Measurements from ENCODE around the gene SORT1.
"Not testable (repeated sequence)": the region's sequence is repeated elsewhere in the genome, so short reads cannot be mapped to it uniquely, and the experiment has no call there.

Gene SORT1

DNA sequence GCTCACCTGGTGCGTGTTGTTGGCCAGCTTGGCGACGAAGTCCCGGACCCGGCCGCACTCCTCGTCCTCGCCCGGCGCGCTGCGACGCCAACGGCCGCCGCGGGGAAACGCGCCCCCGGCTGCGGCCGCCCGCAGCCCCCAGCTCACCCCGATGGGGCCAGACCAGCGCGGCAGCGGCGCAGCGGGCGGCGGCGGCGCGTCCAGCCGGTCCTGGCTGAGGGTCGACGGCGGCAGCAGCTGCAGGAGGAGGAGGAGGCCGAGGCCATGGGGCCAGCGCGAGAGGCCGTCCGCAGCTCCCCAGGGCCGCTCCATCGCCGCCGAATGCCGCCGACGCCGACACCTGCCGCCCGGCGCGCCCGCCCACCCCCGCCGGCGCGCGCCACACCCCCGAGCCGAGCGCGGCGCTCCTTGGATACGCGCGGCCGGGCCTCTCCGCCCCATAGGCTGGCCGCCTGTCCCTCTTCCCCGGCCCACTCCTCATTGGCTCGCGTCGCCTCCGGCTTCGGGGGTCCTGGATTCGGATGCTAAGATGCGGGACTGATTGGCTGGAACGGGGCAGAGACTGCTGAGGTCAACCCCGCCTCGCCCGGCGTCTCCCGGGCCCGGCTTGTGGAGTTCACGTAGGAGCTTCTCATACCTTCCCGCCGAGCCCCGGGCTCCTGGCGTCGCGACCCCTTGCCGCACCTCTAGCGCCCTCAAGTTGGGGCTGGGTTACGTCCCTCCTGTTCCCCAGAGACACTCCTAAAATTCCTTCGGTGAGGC, at the start of gene SORT1:
SORT1 (minus strand) TSS at position 338 of the 762 bp plus-strand sequence; CDS start at position 312, 26 bp downstream.
- peak; percentile 82 for DNase-seq

DNA sequence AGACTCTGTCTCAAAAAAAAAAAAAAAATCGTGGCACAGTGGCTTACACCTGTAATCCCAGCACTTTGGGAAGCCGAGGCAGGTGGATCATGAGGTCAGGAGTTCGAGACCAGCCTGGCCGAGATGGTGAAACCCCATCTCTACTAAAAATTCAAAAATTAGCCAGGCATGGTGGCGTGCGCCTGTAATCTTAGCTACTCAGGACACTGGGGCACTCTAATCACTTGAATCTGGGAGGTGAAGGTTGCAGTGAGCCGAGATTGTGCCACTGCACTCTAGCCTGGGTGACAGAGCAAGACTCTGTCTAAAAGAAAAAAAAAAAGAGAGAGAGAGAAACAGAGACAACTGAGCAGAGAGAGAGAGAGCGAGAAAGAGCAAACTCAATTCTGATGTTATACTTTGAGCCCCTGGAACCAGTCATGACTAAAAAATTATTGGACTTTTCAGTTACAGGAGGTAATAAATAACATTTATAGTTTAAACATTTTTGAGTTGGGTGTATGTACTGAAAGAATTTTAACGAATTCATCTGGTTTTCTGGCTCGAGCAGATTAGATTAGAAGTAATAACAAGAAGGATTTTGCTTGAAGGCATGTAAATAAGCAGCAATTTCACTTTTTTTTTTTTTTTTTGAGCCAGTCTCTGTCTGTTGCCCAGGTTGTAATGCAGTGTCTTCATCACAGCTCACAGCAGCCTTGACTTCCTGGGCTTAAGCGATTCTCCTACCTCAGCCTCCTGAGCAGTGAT, 48.4 kb upstream of the SORT1 start:
- not testable (repeated sequence) for DNase-seq

DNA sequence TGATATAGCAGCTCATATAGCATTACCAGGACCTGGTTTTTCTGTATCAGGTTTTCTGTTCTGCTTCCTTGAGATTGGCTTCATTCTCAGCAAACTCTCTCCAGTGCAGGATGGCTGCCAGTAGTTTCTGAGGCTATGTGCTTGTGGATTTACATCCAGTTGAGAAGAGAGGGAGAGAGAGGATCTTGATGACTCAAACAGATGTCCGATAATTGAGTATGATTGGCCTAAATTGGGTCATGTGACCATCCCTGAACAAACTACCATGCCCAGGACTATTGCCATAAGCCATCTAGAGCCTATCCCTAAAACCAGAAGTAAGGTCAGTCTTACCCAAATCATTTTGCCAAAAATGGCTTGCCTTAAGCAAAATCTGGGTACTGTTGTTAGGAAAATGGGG, 46.6 kb upstream of the SORT1 start:
- no peak for DNase-seq

DNA sequence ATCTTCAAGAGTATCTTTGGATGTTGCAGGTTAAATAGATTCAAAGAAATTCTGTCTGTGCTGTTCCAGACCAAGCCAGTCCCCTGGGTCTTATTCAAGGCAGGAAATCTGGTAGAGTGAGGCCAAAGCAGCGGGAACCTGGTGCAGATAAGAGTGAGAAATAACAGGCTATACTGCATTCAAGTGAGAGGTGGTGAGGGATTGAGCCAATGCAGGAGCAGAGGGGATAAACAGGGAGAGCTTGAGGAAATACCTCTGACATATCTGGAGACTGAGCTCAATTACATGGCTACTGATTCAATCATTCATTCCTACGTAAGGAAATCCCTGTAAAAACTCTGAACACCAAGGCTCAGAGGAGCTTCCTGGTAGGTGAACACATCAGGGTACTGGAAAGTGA, 45.8 kb upstream of the SORT1 start:
- DNase-seq, result no peak

DNA sequence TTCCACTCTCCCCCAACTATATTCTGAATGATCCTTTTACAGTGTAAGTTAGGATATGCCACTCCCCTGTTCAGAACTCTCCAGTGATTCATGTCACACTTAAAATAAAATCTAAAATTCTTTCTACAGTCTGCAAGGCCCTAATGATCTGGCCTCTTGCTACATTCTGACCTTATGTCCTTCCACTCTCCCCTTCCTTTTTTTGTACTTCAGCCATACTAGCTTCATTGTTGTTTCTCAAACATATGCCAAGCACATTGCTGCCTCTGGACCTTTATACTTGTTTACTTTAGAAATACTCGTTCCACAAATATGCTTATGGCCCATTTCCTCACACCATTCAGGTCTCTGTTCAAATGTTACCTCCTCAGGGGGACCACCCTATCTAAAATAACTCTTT, 43.4 kb upstream of the SORT1 start:
- DNase-seq, result no peak

DNA sequence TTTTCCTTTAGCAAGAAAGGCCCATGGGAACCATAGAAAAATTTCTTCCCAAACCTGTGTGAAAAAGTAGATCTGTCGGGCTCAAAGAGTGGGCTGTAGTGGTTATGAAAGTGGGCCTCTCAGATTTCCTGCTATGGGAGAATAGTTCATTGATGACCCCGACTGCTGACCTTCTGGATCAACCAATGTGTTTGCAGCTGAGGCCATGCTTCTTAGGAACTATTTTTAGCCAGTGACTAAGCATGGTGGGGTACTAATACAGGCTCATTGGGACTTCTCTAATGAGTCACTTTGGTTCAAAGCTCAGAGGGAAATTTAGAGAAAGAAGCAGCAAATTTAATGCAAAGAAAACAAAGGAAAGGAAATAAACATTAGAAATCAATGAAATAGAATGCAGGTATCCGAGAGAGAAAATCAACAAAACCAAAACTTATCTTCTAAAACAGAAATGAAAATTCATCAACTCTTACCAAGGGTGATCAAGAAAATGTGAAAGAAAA, 41.1 kb upstream of the SORT1 start:
- DNase-seq, result no peak

DNA sequence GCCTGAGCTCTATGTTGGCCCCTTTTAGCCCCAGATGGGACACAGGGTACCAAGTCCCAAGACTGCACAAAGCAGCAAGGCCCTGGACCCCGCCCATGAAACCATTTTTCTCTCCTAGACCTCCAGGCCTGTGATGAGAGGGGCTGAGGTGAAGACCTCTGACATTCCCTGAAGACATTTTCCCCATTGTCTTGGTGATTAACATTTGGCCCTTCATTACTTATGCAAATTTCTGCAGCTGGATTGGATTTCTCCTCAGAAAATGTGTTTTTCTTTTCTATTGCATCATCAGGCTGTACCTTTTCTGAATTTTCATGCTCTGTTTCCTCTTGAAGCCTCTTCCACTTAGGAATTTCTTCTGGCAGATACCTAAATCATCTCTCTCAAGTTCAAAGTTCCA, 36.8 kb upstream of the SORT1 start:
- DNase-seq, result no peak

DNA sequence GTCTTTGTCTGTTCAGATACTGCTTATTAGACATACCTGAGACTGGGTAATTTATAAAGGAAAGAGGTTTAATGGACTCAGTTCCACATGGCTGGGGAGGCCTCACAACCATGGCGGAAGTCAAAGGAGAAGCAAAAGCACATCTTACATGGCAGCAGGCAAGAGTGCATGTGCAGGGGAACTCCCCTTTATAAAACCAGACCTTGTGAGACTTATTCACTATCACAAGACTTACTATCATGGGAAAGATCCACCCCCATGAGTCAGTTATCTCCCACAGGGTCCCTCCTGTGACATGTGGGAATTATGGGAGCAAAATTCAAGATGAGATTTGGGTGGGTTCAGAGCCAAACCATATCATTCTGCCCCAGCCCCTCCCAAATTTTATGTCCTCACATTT, 35.6 kb upstream of the SORT1 start:
- no peak for DNase-seq

DNA sequence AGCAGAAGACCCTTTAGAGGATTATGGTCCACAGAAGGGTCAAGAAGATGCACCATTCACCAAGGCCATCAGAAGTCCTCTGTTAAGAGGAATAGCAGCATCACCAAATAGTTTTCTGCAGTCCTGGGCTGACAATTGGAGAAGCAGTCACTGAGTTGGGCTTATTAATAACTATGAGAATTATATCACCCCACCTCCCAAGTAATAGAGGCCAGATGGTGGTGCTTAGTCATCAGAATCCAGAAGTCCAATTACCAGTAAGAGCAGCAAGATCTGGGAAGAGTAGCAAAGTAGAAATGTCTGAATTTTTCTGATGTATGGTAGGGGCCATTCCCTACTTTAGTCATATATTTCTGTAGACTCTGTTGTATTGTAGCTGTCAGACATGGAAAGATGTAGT, 34.6 kb upstream of the SORT1 start:
- no peak for DNase-seq

DNA sequence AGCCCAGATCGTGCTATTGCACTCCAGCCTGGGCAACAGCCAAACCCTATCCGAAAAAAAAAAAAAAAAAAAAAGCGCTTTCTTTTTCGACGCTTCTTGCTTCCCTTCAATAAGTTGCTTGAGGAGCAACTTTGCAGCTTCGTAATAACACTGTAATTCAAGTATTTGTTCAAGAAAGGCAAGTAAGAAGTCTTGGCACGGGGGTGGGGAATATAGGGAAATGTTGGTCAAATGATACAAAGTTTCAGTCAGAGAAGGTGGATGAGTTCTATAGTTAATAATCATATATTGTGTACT, 29.4 kb upstream of the SORT1 start:
- DNase-seq, result no peak

DNA sequence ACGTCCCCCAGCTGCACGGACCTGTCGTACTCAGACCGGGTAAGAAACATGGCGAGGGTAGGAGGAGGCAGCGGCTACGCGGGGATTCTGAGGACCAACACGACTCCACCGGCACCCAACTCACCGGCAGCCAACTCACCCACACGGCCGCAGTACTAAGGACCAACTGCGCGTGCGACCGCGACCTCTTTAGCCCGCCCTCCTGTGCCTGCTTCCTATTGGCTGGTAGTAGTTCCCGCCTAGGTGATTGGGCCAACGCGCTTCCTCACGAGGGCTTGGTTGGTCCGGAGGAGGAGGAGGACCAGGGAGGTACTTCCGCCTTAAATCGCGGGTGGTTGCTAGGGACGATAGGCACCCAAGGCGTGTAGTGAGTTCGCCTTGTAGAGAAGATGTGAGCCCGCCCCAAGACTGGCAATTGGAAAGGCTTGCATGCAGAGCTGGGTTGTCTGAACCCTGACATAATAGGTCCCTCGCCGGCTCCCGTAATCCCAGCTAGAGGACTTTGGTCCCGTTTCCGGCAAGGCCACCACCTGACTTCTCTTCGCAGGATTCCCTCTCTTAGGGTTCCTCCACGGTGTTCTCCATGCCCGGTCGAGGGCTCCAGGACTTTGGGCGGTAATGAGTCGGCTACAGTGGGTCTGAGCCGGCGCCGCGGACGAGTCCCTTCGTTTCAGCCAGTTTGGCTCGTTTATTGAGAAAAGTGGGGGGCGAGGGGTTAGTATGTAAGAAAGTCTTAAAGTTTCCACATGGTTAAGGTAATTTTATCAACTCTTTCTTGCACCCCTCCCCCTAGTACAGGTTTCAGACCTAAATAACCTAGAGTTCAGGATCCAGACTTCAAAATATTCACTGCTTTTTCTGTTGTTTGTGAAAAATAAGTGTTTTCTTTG, 28.8 kb upstream of the SORT1 start, which contains the start of gene PSMA5:
PSMA5 (minus strand) TSS at position 168 of the 890 bp plus-strand sequence; CDS start at position 50, 118 bp downstream.
- peak; percentile 100 for DNase-seq

DNA sequence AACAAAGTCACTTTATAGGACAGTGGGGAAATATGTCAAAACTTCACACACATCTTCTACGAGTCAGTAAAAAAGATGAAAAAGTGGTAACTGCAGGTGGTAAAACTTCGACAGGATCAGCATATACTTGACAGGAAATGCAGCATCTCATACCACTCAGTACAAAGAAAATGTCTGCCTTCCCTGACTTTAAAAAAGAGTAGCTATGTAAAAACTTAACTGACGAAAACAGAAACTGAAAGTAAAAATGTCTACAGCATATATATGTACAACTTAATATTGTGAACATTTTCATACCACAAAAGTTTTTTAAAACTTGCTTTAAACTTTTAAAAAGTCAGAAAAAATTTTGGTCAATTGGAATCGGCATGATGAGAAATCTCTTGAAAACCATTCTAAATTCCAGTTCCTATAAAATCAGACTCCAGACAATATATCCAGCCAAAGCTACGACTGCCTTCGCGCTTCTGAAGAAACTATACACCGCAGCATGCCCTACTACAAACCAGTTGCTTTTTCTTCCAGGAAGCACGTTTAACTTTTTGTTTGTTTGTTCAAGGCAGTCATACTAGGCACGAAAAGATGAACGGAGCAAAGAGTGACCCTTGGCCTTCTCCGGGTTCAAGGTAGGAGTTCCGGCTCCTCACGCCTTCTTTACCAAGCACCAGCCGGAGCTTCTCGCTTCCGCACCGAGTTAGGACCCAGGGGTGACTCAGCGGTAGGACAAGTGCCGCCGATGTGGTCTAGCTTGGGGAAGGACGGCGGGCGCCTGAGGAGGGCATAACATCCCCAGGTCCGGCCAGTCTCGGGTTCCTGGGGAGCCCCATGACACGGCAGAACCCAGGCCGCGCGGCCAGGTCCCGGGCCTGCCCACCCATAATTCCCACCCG, 27.9 kb upstream of the SORT1 start:
- DNase-seq, result peak; percentile 81

DNA sequence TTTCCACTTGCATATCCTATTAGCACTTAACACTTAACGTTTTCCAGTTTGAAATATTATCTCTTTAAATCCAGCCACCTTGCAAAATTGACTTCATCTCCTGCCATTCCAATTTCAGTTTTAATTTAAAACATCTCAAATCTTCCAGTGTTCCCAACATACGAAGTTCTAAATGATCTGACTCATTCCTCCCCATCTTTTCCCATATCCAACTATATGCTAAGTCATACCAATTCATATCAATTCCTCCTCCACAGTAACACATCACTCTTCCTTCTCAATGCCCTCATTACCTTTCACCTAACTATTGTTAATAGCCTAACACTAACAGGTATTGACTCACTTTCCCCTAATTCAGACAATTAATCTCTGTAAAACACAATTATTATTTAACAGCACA, 25.8 kb upstream of the SORT1 start:
- no peak for DNase-seq

DNA sequence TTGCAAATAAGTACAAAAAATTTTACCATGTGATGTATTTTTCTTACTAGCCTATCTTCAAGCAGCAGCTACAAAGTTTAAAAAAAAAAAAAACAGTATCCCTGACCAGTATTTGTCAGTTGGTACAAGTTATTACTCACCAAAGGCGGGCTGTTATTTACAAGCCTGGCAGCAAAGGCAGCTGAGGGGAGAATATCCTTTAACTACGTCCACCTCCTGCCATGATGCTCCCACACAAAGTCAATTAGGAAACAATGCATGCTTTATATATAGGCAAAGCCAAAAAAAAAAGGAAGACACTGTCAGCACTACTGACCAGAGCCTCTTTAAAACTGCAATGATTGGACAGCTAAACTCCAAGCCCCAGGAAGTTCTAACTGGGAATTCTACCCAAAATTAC, 14.8 kb upstream of the SORT1 start:
- no peak for DNase-seq

DNA sequence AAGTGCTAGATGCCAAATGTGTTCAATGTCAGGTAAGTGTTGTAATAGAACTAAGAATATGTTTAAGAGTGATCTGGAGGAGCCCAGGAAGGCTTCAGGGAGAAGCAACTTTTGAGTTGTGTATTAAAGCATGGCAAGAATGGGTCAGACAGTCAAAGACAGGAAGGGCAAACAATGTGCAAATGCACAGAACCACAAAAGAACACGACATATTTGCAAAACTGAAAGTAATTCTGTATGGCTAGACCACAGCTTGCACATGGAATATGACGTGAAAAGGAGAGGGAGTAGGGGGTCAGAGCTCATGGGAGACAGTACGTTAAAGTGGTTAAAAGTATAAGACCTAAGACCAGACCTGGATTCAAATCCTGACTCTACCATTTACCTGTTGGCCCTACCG, 7.1 kb upstream of the SORT1 start:
- no peak for DNase-seq

DNA sequence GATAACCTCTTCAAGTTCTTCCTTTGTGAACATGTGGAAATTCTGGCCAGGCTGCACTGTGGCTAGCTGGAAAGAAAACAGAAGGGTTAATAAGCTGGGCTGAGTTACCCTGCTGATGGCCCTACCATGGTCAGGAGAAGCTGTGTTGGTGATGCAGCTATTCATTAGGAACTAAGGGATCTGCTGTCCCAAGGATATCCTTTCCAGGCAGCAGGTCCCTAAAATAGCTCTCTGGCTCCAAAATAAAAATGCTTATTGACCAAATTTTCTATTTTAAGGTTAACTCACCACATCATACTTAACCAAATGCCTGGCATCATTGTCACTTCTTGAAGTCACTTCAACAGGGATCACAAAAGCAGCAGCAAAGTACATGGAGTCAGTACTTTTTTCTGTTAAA, 4.3 kb upstream of the SORT1 start:
- DNase-seq, result no peak

DNA sequence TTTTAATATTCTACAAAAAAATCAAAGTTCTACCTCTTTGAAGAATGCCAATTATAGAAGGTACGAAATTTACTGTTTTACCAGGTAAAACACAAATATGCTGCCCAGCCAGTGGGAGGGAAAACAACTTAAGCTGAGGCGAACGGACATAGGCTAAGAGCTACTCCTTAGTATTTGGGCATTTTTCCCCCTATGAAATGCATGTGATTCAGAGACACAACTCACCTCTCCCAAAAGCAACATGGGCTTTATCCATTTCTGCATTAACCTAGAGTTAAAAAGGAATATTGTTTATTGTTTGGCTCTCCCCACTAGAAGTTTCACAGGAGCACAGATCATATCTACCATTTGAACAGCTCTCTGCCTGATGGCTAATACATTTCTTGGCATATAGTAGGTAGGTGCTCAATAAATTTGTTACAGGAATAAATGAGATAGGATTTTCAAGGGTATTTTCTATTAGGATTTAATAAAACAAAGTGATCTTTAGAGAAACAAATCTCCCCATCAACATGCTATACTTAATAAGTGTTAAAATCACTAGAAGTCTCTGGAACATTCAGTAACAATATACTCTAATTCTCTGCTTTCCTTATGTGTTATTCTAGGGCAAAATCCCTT, 2.4 kb upstream of the SORT1 start:
- no peak for DNase-seq

DNA sequence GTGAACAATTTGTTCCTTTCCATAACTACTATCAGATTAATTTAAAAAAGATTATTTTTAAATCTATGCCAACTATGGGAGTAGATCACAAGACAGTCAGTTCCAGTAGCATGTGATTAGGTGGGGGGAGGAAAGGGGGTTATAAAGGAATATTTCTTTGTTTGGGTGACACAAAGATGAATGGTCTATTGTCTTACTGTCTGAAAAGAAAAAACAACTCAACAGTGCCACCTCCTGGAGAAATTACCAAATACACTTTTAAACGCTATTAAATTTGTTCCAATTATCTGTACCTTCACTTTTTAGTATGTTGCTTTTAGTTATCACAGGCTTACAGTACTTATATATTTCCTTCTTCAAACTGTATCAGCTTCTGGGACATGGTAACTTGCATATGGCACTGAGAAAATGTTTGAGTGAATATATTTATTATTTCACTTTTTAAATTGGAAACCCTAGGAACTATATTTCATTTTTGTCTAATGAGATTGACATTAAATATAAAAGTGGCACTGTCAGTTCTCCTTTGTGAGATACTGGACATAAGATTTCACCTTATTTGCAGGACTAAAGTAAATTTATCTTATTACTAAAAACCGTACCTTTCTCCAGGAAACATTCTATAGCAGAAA, 1.7 kb upstream of the SORT1 start:
- peak; percentile 84 for DNase-seq

DNA sequence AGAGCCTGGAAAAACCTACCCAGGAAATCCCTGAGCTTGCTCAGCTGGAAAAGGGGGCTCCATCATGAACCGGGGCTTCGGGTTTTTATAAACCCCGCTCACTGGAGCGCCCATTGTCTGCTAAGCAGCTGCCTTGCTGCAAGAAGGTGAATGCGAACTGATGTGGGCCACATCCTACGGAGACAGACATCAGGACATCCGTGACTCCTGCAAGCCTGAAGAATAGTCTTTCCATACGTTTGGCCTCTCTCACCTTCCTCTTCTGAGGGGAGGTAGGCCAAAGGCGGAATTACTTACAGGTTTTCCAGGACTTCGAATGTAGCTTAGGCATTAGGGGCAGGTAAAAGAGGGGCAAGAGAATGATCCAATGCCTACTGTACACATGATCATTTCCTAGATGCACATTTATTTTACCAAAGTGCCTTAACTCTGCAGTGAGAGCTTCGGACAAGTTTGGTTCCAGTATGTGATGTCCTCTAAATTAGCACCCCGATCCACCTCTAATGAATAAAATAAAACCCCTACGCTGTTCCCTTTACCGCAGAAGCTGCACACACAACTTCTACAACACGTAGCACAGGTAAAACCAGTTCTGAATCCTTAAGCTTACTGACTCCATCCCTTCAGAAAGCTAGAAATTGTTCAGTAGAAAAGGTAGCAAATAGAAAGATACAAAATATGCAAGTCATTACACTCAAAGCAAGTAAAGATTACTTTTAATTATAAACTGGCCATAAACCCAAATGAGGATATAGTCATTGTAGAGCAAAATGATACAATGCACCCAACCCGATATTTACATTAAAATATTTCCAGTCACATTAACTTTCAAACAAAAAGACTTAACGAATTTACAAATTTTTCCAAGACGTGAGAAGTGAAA, 866 bp upstream of the SORT1 start:
- no peak for DNase-seq

DNA sequence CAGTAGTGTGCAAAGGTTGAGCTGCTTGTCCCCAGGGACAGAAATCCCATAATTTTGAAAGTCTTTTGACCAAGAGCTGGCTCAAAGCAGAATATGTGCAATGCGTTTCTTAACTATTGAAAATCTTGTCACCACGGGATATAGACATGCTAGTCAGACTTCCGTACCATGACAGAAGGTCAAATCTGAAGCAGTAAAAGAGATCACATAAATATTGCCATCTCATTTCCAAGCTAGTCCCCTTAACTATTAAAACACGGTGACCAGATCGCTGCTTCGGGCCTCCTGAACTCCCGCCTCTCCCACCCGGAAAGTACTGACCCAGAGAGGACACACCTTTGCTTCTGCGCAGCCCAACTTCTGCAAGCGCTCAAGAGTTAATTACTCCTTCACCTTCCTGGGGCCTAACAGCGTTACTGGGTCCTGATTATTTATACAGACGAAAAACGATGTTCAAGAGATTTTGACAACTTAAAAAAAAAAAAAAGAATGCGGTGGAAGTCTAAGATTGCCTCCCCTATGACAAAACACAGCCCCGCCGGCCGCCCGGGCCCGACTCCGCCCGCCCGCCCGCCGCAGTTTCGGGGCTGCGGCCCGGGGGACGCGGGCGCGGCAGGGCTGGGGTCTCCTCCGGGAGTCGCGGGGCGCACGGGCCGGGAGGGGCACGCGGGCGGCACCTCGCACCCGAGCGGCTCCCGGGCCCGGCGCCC, 692 bp downstream of the SORT1 start:
- no peak for DNase-seq

Measured in hematopoietic multipotent progenitor cell treated with erythropoietin and hydrocortisone succinate and interleukin-3 and kit ligand, for 6 days (in vitro differentiated cells).